Measurements from ENCODE around the gene KCNMB2.

DNA sequence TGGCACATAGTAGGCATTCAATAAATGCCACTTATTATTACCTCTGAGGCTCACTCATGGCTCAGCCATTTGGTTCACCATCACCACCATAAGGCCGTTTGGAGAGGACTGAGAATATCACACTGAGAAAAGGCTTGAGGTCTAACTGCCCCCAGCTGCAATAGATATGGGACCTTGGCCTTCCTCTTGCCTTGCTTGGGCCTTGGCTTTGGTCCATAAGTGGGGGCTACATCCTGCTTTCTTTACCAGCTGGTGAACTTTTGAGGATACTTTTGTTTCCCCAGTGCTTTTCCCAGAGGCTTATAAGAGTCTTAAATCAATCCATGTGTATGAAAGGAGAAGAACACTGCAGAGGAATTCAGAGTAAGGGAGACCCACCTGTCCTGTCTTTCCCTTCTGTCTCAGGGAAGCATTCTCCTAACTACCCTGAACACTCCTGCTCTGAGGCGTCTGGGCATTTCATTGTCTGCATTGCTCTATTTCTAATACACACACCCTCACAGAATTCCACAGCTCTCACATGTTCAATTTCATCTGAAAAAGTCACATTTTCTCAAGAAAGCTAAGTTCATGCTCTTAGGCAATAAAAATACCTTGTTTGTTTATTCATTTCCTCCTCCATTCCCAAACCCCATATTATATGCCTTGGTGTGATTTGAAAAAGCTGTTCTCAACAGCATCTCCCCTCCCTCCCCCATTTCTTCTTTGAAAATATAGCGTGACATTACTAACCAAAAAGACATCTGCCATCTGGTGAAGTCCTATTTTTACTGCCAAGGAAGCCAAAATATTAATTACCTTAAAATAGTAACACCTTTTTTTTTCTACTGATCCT is 22.5 kb upstream of the KCNMB2 start:
- TF ChIP-seq EZH2 (IDR thresholded peaks at IDR 0.05; ENCODE audit: insufficient read depth, poor library complexity, severe bottlenecking) (no peak), EZH2phosphoT487 (IDR thresholded peaks at IDR 0.05; ENCODE audit: insufficient read depth, low read depth) (no peak)

Measured in GM23248 (cell line).